HG02938 (cell line): Measurements from ENCODE around the gene KCNIP4.

Experiments used
- ATAC-seq: cut with Tn5 transposase; IDR thresholded peaks from one replicate; pipeline ENCODE4 v1.9.1; 2021; ENCODE audit warnings: mild to moderate bottlenecking, moderate library complexity; ENCODE audit not compliant: unreplicated experiment

KCNIP4 gene

GRCh38 chr4:21209860-21210259, 738.7 kb downstream of the KCNIP4 start:
- no peak for ATAC-seq

GRCh38 chr4:21205821-21206531, 742.6 kb downstream of the KCNIP4 start:
- ATAC-seq: no peak

- ATAC-seq: no peak
Measured at GRCh38 chr4:21203416-21203815, 745.2 kb downstream of the KCNIP4 start.

DNA sequence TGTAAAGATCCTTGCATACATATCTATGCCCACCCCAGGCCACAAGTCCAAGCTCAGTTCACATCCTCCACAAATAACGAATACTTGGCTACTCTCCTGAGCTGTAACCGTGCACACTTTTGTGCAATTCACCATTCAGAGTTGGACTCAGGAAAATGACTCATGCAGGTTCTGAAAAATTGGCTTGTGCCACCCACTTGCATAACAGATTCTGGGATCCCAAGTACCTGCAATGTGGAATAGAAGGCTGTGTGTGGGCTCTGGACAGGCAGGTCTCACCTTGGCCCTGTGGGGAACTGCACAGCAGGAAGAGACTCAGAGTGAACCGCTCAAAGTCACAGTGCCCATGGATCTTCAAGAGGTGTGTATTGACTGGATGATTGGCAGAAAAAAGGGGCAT, 745.6 kb downstream of the KCNIP4 start:
- no peak for ATAC-seq

DNA sequence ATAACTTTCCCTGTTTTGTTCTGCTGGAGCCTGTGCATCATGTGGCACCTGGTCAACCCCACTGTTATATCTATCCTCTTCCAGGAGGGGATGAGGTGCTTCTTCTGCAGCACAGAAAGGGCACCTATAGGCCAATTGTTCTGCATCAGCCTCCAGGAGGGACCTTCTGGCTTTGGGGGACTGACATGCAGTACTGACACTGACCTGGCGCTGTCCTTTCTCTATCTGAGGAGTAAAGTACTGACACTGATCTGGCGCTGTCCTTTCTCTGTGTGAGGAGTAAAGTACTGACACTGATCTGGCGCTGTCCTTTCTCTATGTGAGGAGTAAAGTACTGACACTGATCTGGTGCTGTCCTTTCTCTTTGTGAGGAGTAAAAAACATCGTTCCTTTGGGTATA, 749.9 kb downstream of the KCNIP4 start:
- no peak for ATAC-seq

DNA sequence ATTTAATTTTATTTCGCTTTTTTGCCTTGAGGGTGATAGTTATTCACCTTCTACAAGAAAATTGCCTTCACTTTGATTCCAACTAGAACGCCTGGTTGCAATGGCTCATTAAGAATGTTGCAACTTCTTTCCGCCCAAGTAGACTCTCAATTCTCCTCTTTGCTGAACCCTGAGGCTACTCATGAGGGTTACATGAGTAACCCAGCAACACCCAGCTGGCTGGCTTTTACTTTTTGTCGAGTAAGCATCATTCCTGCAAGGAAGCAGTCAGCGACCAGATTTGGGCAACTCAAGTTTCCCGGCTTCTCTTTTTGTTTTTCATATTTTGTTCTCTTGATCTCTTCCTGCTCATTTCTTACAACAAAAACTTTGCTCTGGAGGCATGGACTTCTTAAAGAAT, 752.9 kb downstream of the KCNIP4 start:
- ATAC-seq: no peak

GRCh38 chr4:21192367-21192766, 756.2 kb downstream of the KCNIP4 start:
- ATAC-seq: no peak

DNA sequence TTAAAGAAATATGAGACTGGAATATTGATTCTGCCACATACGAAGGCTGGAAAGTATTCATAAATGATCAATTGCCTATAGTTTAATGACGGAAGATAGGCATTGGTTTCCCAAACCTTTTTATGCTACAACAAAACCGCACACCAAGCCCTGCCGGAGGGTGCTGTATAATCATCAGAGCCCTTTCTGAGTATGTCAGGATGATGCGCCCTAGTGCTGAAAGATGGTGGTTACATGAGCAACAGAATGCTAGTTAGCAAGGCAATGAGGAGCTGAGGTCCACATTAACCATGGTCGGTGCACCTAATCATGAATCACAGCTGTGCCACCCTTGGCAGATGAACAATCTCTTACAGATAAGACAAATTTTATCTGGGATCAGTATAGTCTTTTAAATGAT, 757.3 kb downstream of the KCNIP4 start:
- no peak for ATAC-seq

DNA sequence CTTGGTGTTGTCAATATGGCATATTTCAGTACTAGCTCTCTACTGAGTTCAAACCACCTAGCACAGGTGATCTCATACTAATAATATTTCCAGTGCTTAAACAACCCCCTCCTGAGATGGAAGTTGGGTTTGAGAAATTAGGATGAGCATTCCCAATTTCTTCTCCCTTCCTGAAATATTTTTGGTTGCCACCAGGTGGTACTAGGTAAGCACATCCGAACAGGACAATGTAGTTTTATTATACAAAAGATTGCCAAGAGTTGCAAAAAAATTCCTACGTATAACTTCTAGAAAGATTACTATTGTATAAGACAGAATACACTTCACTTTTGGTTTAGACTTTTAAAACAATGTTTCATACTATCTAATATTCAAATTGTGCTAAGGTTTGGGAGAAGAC, 763.8 kb downstream of the KCNIP4 start:
- no peak for ATAC-seq

DNA sequence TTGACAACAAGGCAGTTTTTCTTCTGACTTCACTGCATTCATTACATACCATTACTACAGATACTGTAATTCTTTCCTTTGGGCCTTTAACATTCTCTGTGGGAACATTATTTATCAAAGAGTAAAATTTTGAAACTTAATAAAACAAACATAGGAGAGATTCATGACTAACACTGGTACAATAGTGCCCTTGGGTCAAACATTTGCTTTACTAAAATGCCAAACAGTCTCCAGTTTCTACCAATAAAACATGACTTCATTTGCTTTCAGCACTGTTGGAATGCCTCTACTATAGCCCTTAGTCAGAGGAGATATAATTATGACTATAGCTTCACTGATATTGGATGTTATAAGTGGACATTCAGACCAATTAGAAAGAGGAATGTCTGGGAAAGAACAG, 766.9 kb downstream of the KCNIP4 start:
- no peak for ATAC-seq

DNA sequence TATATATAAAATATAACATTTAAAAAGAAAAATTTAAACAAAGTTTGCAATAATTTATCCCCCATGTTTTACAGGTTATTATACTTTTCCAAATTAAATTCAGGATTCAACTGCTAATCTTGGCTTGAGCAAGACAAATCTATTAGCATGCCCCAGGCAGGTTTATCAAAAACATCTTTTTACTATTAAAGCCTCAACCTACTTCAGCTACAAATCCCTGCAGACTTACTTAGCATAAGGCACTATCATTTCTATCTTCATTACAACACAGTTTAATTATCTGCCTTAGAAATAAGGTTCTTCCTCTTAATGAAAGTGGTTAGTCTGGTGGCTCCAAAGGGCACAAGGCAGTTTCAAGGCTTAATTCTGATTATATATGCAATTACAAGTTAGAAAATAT, 770.7 kb downstream of the KCNIP4 start:
- no peak for ATAC-seq

DNA sequence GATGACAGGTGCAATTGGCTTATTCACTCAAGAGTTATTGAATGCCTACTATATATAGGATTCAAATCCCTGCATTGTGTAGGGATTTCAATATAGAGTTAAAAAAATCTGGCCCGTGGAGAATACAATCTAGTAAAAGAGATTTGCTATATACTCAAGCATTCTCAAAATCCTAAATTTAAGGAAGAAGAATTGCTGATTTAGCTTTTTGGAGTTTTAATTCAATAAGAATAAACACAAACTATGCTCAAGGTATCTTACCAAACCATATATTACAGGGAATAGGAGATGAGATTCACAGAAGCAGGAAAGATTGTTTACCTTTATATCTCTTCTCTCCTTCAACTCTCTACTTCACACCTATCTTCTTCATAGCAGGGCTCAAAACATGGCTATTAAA, 771.5 kb downstream of the KCNIP4 start:
- ATAC-seq: no peak

DNA sequence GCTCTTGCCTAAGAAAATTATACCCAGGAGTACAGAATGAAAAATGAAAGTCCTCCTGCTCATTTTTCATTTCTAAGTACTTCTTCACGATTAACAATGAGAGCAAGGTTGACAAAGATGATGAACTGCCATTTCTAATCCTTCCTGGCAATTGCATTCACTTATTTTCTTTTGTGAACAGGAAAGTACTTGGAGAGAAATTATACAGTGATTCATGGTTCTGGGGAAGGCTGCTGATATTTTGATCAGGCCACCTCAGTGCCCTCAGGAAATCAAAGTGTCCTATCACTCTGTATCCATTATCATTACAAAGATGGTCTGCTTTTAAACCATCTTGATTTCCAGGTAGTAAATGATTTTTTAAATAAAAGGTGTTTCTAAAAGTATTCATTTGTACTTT, 780.9 kb downstream of the KCNIP4 start:
- no peak for ATAC-seq

DNA sequence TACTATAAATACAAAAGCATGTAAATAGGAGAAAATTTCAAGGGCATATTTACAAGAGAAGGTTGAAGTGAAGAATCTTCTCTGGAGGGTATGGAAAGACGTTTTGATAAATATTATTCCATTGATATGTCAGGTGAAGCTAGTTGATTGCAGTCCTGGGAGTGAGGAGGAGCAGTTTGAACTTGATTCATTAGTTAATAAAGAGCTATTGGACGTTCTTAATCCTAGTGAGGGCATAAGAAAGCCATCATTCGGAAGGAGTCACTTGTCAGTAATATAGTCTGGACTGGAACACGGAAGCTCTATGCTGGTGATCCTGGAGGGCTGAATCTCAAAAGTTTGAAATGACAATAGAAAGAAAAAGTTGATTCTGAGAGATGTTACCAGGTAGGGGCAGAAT, 793.2 kb downstream of the KCNIP4 start:
- no peak for ATAC-seq

- no peak for ATAC-seq
Measured at GRCh38 chr4:21139327-21139726, 809.2 kb downstream of the KCNIP4 start.

DNA sequence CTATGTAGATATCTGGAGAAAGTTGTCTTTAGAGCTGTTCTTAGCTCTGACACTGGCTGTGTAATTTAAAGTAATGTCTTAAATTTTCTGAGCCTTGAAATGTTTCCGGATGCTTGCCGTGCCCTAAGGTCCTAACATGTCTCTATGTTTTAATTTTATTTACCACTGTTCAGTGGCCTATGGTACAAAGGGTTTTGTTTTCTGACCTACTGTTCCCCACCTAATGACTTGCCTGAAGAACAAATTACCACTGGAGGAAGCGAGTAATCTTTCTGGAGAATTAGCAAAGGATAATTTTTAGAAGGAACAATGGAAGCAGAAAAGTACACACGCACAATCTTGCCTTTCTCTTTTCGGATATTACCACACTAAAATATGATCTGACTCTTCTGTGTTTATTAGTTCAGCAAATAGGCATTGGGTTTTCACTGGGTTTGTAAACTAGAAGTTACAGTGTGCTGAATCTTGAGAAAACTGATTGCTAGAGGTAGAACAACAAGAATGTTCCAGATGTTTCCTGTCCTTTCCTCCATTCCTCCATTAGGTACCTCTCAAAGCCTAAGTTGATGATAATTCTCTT, 812.4 kb downstream of the KCNIP4 start:
- no peak for ATAC-seq

GRCh38 chr4:21134994-21135393, 813.6 kb downstream of the KCNIP4 start:
- no peak for ATAC-seq

- no peak for ATAC-seq
Measured at GRCh38 chr4:21130606-21131005, 818.0 kb downstream of the KCNIP4 start.

DNA sequence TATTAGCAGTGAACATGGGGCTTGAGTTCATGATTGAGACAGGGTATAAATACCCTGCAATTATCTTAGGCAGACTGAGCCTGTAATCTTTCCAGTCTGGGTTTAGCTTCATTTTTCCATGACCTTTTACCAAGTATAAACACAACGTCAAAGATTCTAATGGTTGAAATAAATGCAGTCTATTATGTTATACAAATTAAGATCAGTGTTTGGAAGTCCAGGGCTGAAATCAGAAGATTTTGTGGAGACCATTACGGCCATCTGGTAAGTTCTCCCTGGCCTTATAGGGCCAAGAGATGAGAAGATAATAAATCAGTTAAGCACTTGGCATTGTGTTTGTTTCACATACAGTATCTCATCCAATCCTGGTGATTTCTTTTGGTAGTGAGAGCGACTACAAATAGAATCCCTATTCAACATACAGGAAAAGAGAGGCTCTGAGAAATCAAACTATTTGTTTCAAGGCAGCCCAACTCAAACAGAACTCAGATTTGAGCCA, 822.5 kb downstream of the KCNIP4 start:
- ATAC-seq: no peak

- no peak for ATAC-seq
Measured at GRCh38 chr4:21118301-21118700, 830.3 kb downstream of the KCNIP4 start.

- ATAC-seq: no peak
Measured at GRCh38 chr4:21117541-21118180, 830.9 kb downstream of the KCNIP4 start.

DNA sequence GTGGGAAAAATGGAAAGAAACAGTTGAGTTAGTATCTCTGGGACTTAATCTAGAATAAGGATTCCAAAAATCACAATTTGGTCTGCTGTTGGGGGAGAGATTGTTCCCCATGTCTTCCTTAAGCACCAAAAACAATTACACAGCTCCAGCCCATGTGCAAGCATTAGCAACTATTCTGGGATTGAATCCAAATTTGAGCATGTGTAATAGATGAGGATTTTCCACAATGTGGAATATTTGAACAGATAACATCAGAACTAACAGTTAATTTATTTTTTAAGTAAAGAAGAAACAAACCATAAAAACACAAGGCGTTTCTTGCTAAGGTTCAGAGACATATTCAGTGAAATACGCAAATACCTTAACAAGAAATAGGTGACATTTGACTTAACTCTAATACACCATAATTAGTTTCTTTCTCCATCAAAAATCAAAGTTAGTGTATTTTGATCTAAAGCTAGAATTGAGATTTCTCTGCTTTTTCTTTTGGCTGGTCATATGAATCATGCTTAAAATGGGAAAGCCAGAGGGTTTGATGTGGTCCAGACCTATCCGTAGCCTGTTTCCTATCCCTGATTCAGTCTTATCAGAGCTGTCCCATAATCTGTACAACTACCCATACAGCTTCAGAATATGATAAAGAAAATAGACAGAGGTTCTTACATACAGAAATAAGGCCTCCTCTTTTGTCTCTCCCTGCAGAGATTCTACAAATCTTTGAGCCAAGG, 834.9 kb downstream of the KCNIP4 start:
- ATAC-seq: no peak
